ENCODE measurements around the gene PCTP.

Gene PCTP

GRCh38 chr17:55760643-55761355 lies 9.9 kb downstream of the PCTP start:
- no peak for ATAC-seq

GRCh38 chr17:55762086-55762858 lies 11.4 kb downstream of the PCTP start:
- no peak for ATAC-seq

- no peak for ATAC-seq
These were observed 13.0 kb downstream of the PCTP start for GRCh38 chr17:55763856-55764255.

GRCh38 chr17:55764610-55765009 lies 13.8 kb downstream of the PCTP start:
- no peak for ATAC-seq

GRCh38 chr17:55765472-55765871 lies 14.6 kb downstream of the PCTP start:
- ATAC-seq = no peak

GRCh38 chr17:55768936-55769624 lies 18.2 kb downstream of the PCTP start:
- no peak for ATAC-seq

GRCh38 chr17:55769625-55770000 lies 18.8 kb downstream of the PCTP start:
- ATAC-seq = no peak

GRCh38 chr17:55770196-55770870 lies 19.5 kb downstream of the PCTP start:
- ATAC-seq = no peak

GRCh38 chr17:55772086-55772485 lies 21.2 kb downstream of the PCTP start:
- ATAC-seq = no peak

- no peak for ATAC-seq
These were observed 22.8 kb downstream of the PCTP start for GRCh38 chr17:55773671-55774070.

GRCh38 chr17:55774846-55775271 lies 24.0 kb downstream of the PCTP start:
- no peak for ATAC-seq

- no peak for ATAC-seq
These were observed 25.4 kb downstream of the PCTP start for GRCh38 chr17:55776271-55776670.

- ATAC-seq = no peak
These were observed 26.7 kb downstream of the PCTP start for GRCh38 chr17:55777471-55777971.

- no peak for ATAC-seq
These were observed 27.7 kb downstream of the PCTP start for GRCh38 chr17:55778389-55779118.

- ATAC-seq = no peak
These were observed 32.9 kb downstream of the PCTP start for GRCh38 chr17:55783684-55784245.

GRCh38 chr17:55784666-55785065 lies 33.8 kb downstream of the PCTP start:
- ATAC-seq = no peak

GRCh38 chr17:55785181-55785580 lies 34.3 kb downstream of the PCTP start:
- no peak for ATAC-seq

GRCh38 chr17:55793272-55793671 lies 42.4 kb downstream of the PCTP start:
- ATAC-seq = no peak

- ATAC-seq = no peak
These were observed 44.1 kb downstream of the PCTP start for GRCh38 chr17:55794725-55795482.

GRCh38 chr17:55806745-55807495 lies 56.1 kb downstream of the PCTP start:
- no peak for ATAC-seq
